OCI-LY7 (cell line): ENCODE results near the gene DOK4. TPM values are rescaled to one million over a fixed set of nuclear protein-coding genes. Genes with fewer than 3 reads are reported as not detected.
A peak's percentile ranks its signal among the peaks of the same experiment; 100 is the strongest.

Experiments used
- BruUV-seq: library from RNA; stranded (reverse); fragments of 400-500 nt; replicated peaks from 2 replicates; lab custom pipeline; 2021; lab: Mats Ljungman, UMichigan
- CTCF ChIA-PET: fragments of 300-600 bp; sonication (Branson Sonifier 250); formaldehyde crosslinking; loops from one replicate; lab custom pipeline; 2022; ENCODE audit warnings: antibody characterized with exemption; ENCODE audit not compliant: unreplicated experiment; lab: Charles Lee
- POLR2A ChIA-PET: fragments of 300-600 bp; sonication (Branson Sonifier 250); formaldehyde crosslinking; loops from one replicate; lab custom pipeline; 2022; ENCODE audit warnings: antibody characterized with exemption; lab: Charles Lee
- DNase-seq: peaks from one replicate; pipeline ENCODE4 v3.0.0-alpha.2; 2015; ENCODE audit warnings: low spot score
- H2AFZ ChIP-seq: fragments of 200-600 bp; sonication (generic), shearing (Covaris generic); 2 replicates; pipeline ENCODE4 v1.6.1; 2014; ENCODE audit warnings: mild to moderate bottlenecking, antibody characterized with exemption, low read length, moderate library complexity
- H3K27ac ChIP-seq: fragments of 200-600 bp; sonication (generic); 2 replicates; pipeline ENCODE4 v1.5.1; 2014; ENCODE audit warnings: mixed run types, low read depth, mild to moderate bottlenecking, moderate library complexity, low read length, inconsistent platforms; ENCODE audit not compliant: poor library complexity, severe bottlenecking
- H3K36me3 ChIP-seq: fragments of 200-600 bp; sonication (generic); 2 replicates; pipeline ENCODE4 v1.6.1; 2014; ENCODE audit warnings: mild to moderate bottlenecking, antibody characterized with exemption, low read length, moderate library complexity, mixed read lengths; ENCODE audit not compliant: insufficient read depth
- H3K4me1 ChIP-seq: fragments of 200-600 bp; sonication (generic); 2 replicates; pipeline ENCODE4 v1.5.1; 2014; ENCODE audit warnings: mild to moderate bottlenecking, low read length; ENCODE audit not compliant: insufficient read depth, poor library complexity, severe bottlenecking
- H3K4me2 ChIP-seq: fragments of 200-600 bp; sonication (generic); 2 replicates; pipeline ENCODE4 v1.6.1; 2014; ENCODE audit warnings: mild to moderate bottlenecking, low read length
- H3K4me3 ChIP-seq: fragments of 200-600 bp; sonication (generic); 2 replicates; pipeline ENCODE4 v1.5.1; 2014; ENCODE audit warnings: mild to moderate bottlenecking, low read depth, low read length; ENCODE audit not compliant: poor library complexity, severe bottlenecking
- H3K79me2 ChIP-seq: fragments of 200-600 bp; sonication (generic); 2 replicates; pipeline ENCODE4 v1.6.1; 2016; ENCODE audit warnings: low read depth, mild to moderate bottlenecking, low read length, moderate library complexity, mixed read lengths; ENCODE audit not compliant: insufficient read depth
- H3K9me2 ChIP-seq: fragments of 200-600 bp; sonication (generic); 2 replicates; pipeline ENCODE4 v1.6.1; 2016; ENCODE audit warnings: mild to moderate bottlenecking, low read length, mixed read lengths; ENCODE audit not compliant: insufficient read depth
- H3K9me3 ChIP-seq: fragments of 200-600 bp; sonication (generic); 2 replicates; pipeline ENCODE4 v1.6.1; 2014; ENCODE audit warnings: mild to moderate bottlenecking, mixed run types, low read length, mixed read lengths
- H4K20me1 ChIP-seq: fragments of 200-600 bp; sonication (generic); 2 replicates; pipeline ENCODE4 v1.6.1; 2014; ENCODE audit warnings: mild to moderate bottlenecking, antibody characterized with exemption, low read length, moderate library complexity, mixed read lengths; ENCODE audit not compliant: insufficient read depth
- CTCF ChIP-seq: fragments of 200-600 bp; sonication (generic); conservative IDR thresholded peaks from 2 replicates; pipeline ENCODE4 v1.5.1; 2014; ENCODE audit warnings: mild to moderate bottlenecking, antibody characterized with exemption, low read length, moderate library complexity, mixed read lengths
- EZH2phosphoT487 ChIP-seq: fragments of 200-600 bp; sonication (generic); IDR thresholded peaks from 2 replicates; pipeline ENCODE4 v1.6.1; 2018; ENCODE audit warnings: low read depth, borderline replicate concordance, mild to moderate bottlenecking, mixed run types, antibody characterized with exemption, low read length, moderate library complexity, mixed read lengths
- intact Hi-C: fragments of 100-400 bp; cut with micrococcal nuclease; formaldehyde crosslinking; loops from one replicate; pipeline ENCODE4 v1.10.0; 2022; ENCODE audit not compliant: unreplicated experiment
- total RNA-seq, 2 experiments: library from RNA; depleted of rRNA in 1 of 2; stranded (reverse); fragments of >200 nt in 1 of 2; shearing (Covaris generic) in 1 of 2; gene quantifications; 2 replicates each; pipeline ENCODE4 v1.2.3, GENCODE V29; 2014 to 2022

Gene DOK4
- total RNA-seq, 2 experiments from 2014 or later = 0.09 to 1.0 TPM

- Histone ChIP-seq H3K9me3 (no peaks in the 10 kb centered on the region), H3K4me3 (peak overlapping the region; percentile 71), H3K4me1 (peaks cover 91% of the 10 kb centered on the region), H2AFZ (no peak overlapping the region), H3K4me2 (peak overlapping the region; percentile 95), H3K79me2 (no peaks in the 10 kb centered on the region), H3K9me2 (no peaks in the 10 kb centered on the region), H3K27ac (peak overlapping the region; percentile 44), H4K20me1 (no peaks in the 10 kb centered on the region), H3K36me3 (no peaks in the 10 kb centered on the region)
- DNase-seq = no peak
- no peak for TF ChIP-seq CTCF
- no peak for TF ChIP-seq EZH2phosphoT487
- intact Hi-C loops = loop anchor here (5.0 kb wide), 1 partner anchor 73 kb away; the partner anchor contains the start of gene POLR2C
- CTCF ChIA-PET = no interaction called here
- BruUV-seq = no TSS peak
- POLR2A ChIA-PET = interaction anchor here (1.3 kb wide), 1 partner anchor 88 kb away, joined by 3 read pairs; the partner anchor contains the start of genes CIAPIN1 and COQ9
These were observed 48.8 kb upstream of the DOK4 start for GRCh38 chr16:57534881-57535658.

- Histone ChIP-seq H2AFZ (no peak overlapping the region), H3K79me2 (no peaks in the 10 kb centered on the region), H3K9me3 (no peaks in the 10 kb centered on the region), H3K4me2 (peak overlapping the region; percentile 95), H3K36me3 (no peaks in the 10 kb centered on the region), H3K9me2 (no peaks in the 10 kb centered on the region), H3K4me1 (peaks cover 93% of the 10 kb centered on the region), H3K4me3 (no peak overlapping the region), H4K20me1 (no peaks in the 10 kb centered on the region), H3K27ac (no peak overlapping the region)
- intact Hi-C loops = no loop called here
- CTCF ChIA-PET = no interaction called here
- BruUV-seq = no TSS peak
- no peak for TF ChIP-seq CTCF
- TF ChIP-seq EZH2phosphoT487 = no peak
- POLR2A ChIA-PET = interaction anchor here (1.0 to 1.3 kb wide), 2 partner anchors 8 to 87 kb away, joined by 3 to 7 read pairs; partner anchors contain the start of genes ADGRG5, CIAPIN1 and COQ9
- DNase-seq = no peak
These were observed 48.1 kb upstream of the DOK4 start for GRCh38 chr16:57534337-57534880.
